ENCODE measurements around the gene CCR3.

- TF ChIP-seq CTCF (IDR thresholded peaks at IDR 0.05) (no peak), POLR2A (IDR thresholded peaks at IDR 0.05) (no peak)
Observed at GRCh38 chr3:46222435-46223161, 19.7 kb upstream of the CCR3 start.

All from body of pancreas (tissue), 4 donors.